HepG2 (cell line): ENCODE measurements around the gene SEPHS1. TPM values are rescaled to one million over a fixed set of nuclear protein-coding genes. Genes with fewer than 3 reads are reported as not detected.

Source experiments
- HMG20A ChIP-seq: IDR thresholded peaks from 2 replicates; pipeline ENCODE4 v1.6.1; 2016; ENCODE audit warnings: borderline replicate concordance
- HOXA5 ChIP-seq: sonication (generic); formaldehyde crosslinking; IDR thresholded peaks from 2 replicates; pipeline ENCODE4 v1.4.0; 2020; ENCODE audit warnings: missing genetic modification reagents
- SP4 ChIP-seq: sonication (generic); formaldehyde crosslinking; IDR thresholded peaks from 2 replicates; pipeline ENCODE4 v1.8.1; 2023; ENCODE audit warnings: mild to moderate bottlenecking, missing genetic modification reagents
- STAT5B ChIP-seq: sonication (generic); formaldehyde crosslinking; IDR thresholded peaks from 2 replicates; pipeline ENCODE4 v1.4.0; 2020; ENCODE audit warnings: missing genetic modification reagents
- TAF15 ChIP-seq: fragments of 200-400 bp; formaldehyde crosslinking; IDR thresholded peaks from one replicate; pipeline ENCODE4 v1.6.1; 2018; ENCODE audit warnings: mild to moderate bottlenecking, low read depth, low read length; ENCODE audit not compliant: poor library complexity, severe bottlenecking
- TCF7L2 ChIP-seq: IDR thresholded peaks from 2 replicates; pipeline ENCODE4 v1.6.1; 2011; ENCODE audit warnings: mild to moderate bottlenecking, low read depth, low read length, moderate library complexity
- ZBTB4 ChIP-seq: sonication (generic); formaldehyde crosslinking; IDR thresholded peaks from 2 replicates; pipeline ENCODE4 v1.4.0; 2020; ENCODE audit warnings: missing genetic modification reagents, mild to moderate bottlenecking, borderline replicate concordance
- ZBTB40 ChIP-seq, 2 experiments: fragments of 450-650 bp in 1 of 2; sonication (generic) in 1 of 2; formaldehyde crosslinking in 1 of 2; IDR thresholded peaks; 2 replicates each; pipeline versions ENCODE4 v1.6.1 to v1.8.0; 2016 to 2022; ENCODE audit warnings: antibody characterized with exemption in 1 of 2, mild to moderate bottlenecking in 1 of 2, missing genetic modification reagents in 1 of 2
- ZNF577 ChIP-seq: sonication (generic); formaldehyde crosslinking; IDR thresholded peaks from 2 replicates; pipeline ENCODE4 v1.4.0; 2020; ENCODE audit warnings: mild to moderate bottlenecking, low read depth, missing genetic modification reagents, borderline replicate concordance
- ZXDC ChIP-seq: sonication (generic); formaldehyde crosslinking; IDR thresholded peaks from 2 replicates; pipeline ENCODE4 v1.5.0; 2020; ENCODE audit warnings: mild to moderate bottlenecking, missing genetic modification reagents
- polyA plus RNA-seq, 8 experiments: library from polyadenylated mRNA; depleted of rRNA in 3 of 8; stranded (reverse) in 7 of 8; unstranded in 1 of 8; fragments of >200 nt; fragmentation: Illumina TruSeq in 4 of 8; extraction: Trizol in 4 of 8; gene quantifications; 2 replicates each; pipeline versions ENCODE4 v1.2.1 to v1.2.3, GENCODE V29; 2011 to 2016; ENCODE audit warnings: low read depth in 4 of 8, missing spikeins in 1 of 8, mixed read lengths in 1 of 8; ENCODE audit not compliant: insufficient read depth in 1 of 8
- total RNA-seq, 5 experiments: library from RNA; depleted of rRNA; stranded (reverse); fragments of >200 nt; fragmentation: Illumina TruSeq; extraction: Trizol; gene quantifications; 2 replicates each; pipeline ENCODE4 v1.2.3, GENCODE V29; 2016; ENCODE audit warnings: low read depth in 1 of 5

Gene SEPHS1
- total and polyA plus RNA-seq, 2 of the 13 experiments (the other 11 are each of a cell fraction or from before 2014, with no cell fraction given), result 57.8 to 61.5 TPM

GRCh38 chr10:13291821-13292773, 56.0 kb downstream of the SEPHS1 start (continued):
- TF ChIP-seq HOXA5 (CRISPR knock-in tag) (no peak), ZBTB40 (IDR thresholded peaks at IDR 0.05) (no peak), ZBTB40 (CRISPR knock-in tag; IDR thresholded peaks at IDR 0.05) (no peak), TAF15 (no peak), ZNF577 (CRISPR knock-in tag) (no peak), HMG20A (CRISPR knock-in tag) (peak; percentile 62; the same call in 1 of the 2 replicates), ZBTB4 (CRISPR knock-in tag) (no peak), ZXDC (CRISPR knock-in tag) (no peak), TCF7L2 (no peak), STAT5B (CRISPR knock-in tag) (no peak), SP4 (0 out of 2 replicates have a peak, but pooled peaks have one; percentile 50)
